ENCODE data around the gene ALG14. TPM values are rescaled to one million over a fixed set of nuclear protein-coding genes. Genes with fewer than 3 reads are reported as not detected.
"Not testable (repeated sequence)": the region's sequence is repeated elsewhere in the genome, so short reads cannot be mapped to it uniquely, and the experiment has no call there.

ALG14 gene
- total and polyA plus RNA-seq, 12 donors, result 1.1 to 4.6 (median 3.3) TPM

- no peak for TF ChIP-seq CTCF (IDR thresholded peaks at IDR 0.05)
- DNase-seq, result no peak
- Histone ChIP-seq H3K27ac (peak overlapping the region in 5 of 10 donors; percentile 10 to 74 (median 54)), H3K9me3 (no peaks in the 10 kb centered on the region), H3K4me1 (peaks cover 0 to 35% (median 17%) of the 10 kb centered on the region in 9 donors), H3K4me3 (no peak overlapping the region), H3K36me3 (no peaks in the 10 kb centered on the region), H3K27me3 (no peaks in the 10 kb centered on the region)
- peak in 3 of 8 donors; percentile 29 to 41 (median 40) for ATAC-seq
- WGBS, 2 donors, result 71 to 73% methylated on average over 5 of the region's 5 CpGs
- intact Hi-C loops (cut with DNase I), result no loop called here
Measured at GRCh38 chr1:95002164-95002539, 70.6 kb downstream of the ALG14 start.

GRCh38 chr1:94999456-95000131, 73.2 kb downstream of the ALG14 start:
- Histone ChIP-seq H3K4me1 (peaks cover 0 to 46% (median 23%) of the 10 kb centered on the region in 9 donors), H3K27me3 (no peaks in the 10 kb centered on the region), H3K9me3 (no peaks in the 10 kb centered on the region), H3K4me3 (no peak overlapping the region), H3K36me3 (no peaks in the 10 kb centered on the region), H3K27ac (peak overlapping the region in 8 of 10 donors; percentile 6 to 62 (median 31))
- no peak for TF ChIP-seq CTCF (IDR thresholded peaks at IDR 0.05)
- intact Hi-C loops (cut with DNase I), result no loop called here
- 67 to 69% methylated on average over 4 of the region's 4 CpGs for WGBS, 2 donors
- peak in 5 of 8 donors; percentile 39 to 63 (median 60) for ATAC-seq
- DNase-seq, result peak in 1 of 2 donors; percentile 55

- no peaks in the 10 kb centered on the region for H3K36me3 ChIP-seq
- 97 to 99% methylated on average over 2 of the region's 2 CpGs for WGBS, 2 donors
- H3K4me3 ChIP-seq, result no peak overlapping the region
- no peak for TF ChIP-seq CTCF (IDR thresholded peaks at IDR 0.05)
- intact Hi-C loops (cut with DNase I), result no loop called here
- no peak for ATAC-seq
- no peak for DNase-seq
- H3K9me3 ChIP-seq, result no peaks in the 10 kb centered on the region
- H3K27ac ChIP-seq, result peak overlapping the region in 1 of 10 donors; percentile 59
- peaks cover 3 to 55% (median 29%) of the 10 kb centered on the region in 9 donors for H3K4me1 ChIP-seq
- H3K27me3 ChIP-seq, result no peaks in the 10 kb centered on the region
Measured at GRCh38 chr1:94998748-94999147, 74.0 kb downstream of the ALG14 start.

GRCh38 chr1:94998114-94998513, 74.6 kb downstream of the ALG14 start:
- Histone ChIP-seq H3K27me3 (no peaks in the 10 kb centered on the region), H3K9me3 (no peaks in the 10 kb centered on the region), H3K27ac (no peak overlapping the region), H3K4me1 (peaks cover 3 to 57% (median 33%) of the 10 kb centered on the region in 9 donors), H3K36me3 (no peaks in the 10 kb centered on the region), H3K4me3 (no peak overlapping the region)
- no peak for TF ChIP-seq CTCF (IDR thresholded peaks at IDR 0.05)
- DNase-seq, result no peak
- intact Hi-C loops (cut with DNase I), result no loop called here
- no peak for ATAC-seq
- WGBS, 2 donors, result 92% methylated on average over 3 of the region's 3 CpGs

GRCh38 chr1:94995536-94995935, 77.2 kb downstream of the ALG14 start:
- not testable (repeated sequence) for H3K36me3 ChIP-seq, ATAC-seq

More at GRCh38 chr1:94995536-94995935, 77.2 kb downstream of the ALG14 start:
- intact Hi-C loops (cut with DNase I); H3K27me3 ChIP-seq; H3K4me3 ChIP-seq; DNase-seq; H3K9me3 ChIP-seq; H3K27ac ChIP-seq: not testable (repeated sequence)
- 83 to 88% methylated on average over 6 of the region's 6 CpGs for WGBS, 2 donors
- H3K4me1 ChIP-seq, result peaks cover 0 to 54% (median 33%) of the 10 kb centered on the region in 9 donors

All from heart right ventricle (tissue), 16 donors.